ENCODE results near the gene TMBIM1. TPM values are rescaled to one million over a fixed set of nuclear protein-coding genes. Genes with fewer than 3 reads are reported as not detected.
A peak's percentile ranks its signal among the peaks of the same experiment; 100 is the strongest.

The TMBIM1 gene
- total RNA-seq, 2 donors from 2014 or later: 273 to 375 TPM

DNA sequence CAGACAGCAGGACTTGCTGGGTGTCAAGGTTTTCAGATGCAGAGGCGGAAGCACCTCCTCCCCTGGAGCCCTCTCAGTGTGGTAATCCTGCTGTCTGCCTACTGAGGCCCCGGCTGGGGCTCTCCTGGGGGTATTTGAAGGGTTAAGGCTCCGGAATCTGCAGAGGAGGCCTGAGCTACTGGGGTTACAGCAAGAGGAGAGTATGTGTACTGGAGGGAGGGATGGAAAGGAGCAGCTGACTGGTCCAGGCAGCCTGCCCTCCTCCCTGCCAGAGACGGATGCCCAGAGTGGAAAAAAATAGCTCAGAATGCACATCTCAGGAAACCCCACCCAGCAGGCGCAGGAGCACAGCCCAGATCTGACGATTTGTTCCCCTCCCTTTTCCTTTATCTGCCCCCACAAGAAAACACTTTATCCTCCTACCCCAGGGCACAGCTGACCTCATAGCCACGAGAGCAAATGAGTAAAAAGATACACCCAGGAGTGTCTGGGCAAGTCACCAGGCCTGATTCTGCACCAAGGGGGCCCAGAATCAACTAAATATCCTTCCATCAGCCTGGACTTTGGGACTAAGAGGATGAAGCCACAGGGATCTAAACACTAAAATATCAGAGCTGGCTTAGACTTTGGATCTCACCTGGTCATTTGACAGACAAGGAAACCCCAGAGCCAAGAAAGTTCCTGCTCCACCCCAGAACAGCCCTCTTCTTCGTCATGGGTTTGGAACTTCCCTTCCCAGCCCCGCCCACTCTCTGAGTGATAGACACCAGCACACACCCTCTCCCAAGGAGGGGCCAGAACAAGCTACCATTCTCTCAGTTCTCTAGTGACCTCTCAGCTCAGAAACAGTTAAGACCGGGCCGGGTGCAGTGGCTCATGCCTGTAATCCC lies 5.5 kb downstream of the TMBIM1 start:
- H3K4me3 ChIP-seq: peak overlapping the region; percentile 32
- TF ChIP-seq, protein P1, sequence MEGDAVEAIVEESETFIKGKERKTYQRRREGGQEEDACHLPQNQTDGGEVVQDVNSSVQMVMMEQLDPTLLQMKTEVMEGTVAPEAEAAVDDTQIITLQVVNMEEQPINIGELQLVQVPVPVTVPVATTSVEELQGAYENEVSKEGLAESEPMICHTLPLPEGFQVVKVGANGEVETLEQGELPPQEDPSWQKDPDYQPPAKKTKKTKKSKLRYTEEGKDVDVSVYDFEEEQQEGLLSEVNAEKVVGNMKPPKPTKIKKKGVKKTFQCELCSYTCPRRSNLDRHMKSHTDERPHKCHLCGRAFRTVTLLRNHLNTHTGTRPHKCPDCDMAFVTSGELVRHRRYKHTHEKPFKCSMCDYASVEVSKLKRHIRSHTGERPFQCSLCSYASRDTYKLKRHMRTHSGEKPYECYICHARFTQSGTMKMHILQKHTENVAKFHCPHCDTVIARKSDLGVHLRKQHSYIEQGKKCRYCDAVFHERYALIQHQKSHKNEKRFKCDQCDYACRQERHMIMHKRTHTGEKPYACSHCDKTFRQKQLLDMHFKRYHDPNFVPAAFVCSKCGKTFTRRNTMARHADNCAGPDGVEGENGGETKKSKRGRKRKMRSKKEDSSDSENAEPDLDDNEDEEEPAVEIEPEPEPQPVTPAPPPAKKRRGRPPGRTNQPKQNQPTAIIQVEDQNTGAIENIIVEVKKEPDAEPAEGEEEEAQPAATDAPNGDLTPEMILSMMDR (IDR thresholded peaks at IDR 0.05): no peak

DNA sequence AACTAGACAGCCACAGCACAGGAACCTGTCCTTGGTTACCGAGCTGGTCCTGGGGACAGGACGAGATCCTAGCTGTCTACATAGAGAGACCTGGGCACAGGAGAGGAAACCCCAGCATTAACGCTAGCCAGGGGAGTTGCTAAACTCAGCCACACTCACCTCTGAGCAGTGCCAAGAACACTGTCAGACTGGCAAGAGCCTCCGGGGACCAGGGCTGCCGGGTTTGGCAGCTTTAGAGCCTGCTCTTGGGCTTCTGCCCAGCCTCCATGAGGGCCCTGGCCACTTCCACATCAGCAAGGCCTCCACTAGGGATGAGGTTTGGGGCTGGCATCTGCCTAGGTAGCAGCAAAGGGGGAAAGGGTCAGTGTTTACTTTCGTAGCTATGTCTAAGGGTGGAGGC lies 6.7 kb downstream of the TMBIM1 start:
- no peaks in the 10 kb centered on the region for H3K27me3 ChIP-seq
- TF ChIP-seq, protein P1 (IDR thresholded peaks at IDR 0.05): no peak
- no peaks in the 10 kb centered on the region for H3K9me3 ChIP-seq
- peak overlapping the region; percentile 32 for H3K4me3 ChIP-seq
- H3K4me1 ChIP-seq: peaks cover 43% of the 10 kb centered on the region
- intact Hi-C loops (cut with DNase I): no loop called here
- peak overlapping the region; percentile 98 for H3K27ac ChIP-seq
- peaks cover 11% of the 10 kb centered on the region for H3K36me3 ChIP-seq
- peak overlapping the region; percentile 81 to 92 for H3K9ac ChIP-seq (ENCODE audit: low read depth in 2 of 2, low read length in 2 of 2)
- DNase-seq: no peak

More for the DNA sequence above, 5.5 kb downstream of the TMBIM1 start:
- DNase-seq: peak; percentile 97
- Histone ChIP-seq H3K27ac (peak overlapping the region; percentile 98), H3K4me1 (peaks cover 43% of the 10 kb centered on the region), H3K27me3 (no peaks in the 10 kb centered on the region), H3K36me3 (peaks cover 3% of the 10 kb centered on the region), H3K9me3 (no peaks in the 10 kb centered on the region), H3K9ac (ENCODE audit: low read depth in 2 of 2, low read length in 2 of 2) (peak overlapping the region; percentile 81 to 92)
- intact Hi-C loops (cut with DNase I): no loop called here

DNA sequence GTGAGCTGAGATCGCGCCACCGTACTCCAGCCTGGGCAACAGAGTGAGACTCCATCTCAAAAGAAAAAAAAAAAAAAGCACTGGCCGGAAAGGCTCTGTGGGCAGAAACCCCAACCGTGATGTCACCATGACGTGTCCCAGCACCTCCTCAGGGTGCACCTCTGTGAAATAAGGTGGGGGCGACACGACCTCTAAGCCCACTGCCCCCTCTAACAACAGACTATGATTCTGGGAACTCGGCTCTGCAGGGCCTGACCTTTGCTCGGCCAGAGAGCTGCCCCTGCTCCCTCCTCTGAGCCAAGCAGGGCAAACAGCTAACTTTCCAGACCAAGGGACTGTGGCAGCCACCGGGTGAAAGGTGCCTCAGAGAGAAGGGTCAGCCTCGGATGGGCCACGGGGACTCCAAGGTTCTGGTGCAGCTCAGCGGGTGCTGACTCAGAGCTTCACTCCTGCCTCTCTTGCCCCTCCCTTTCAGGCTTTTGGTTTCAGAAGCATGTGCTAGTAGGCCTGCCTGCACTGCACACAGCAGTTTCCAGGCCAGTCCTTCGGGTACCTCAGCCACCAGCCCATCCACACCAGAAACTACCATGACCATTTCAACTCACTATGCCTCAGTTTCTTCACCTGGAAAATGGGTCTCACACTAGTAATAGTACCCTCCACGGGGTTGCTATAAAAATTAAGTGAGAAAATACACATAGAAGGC lies 8.0 kb downstream of the TMBIM1 start:
- no peaks in the 10 kb centered on the region for H3K27me3 ChIP-seq
- peaks cover 34% of the 10 kb centered on the region for H3K4me1 ChIP-seq
- TF ChIP-seq, protein P1 (IDR thresholded peaks at IDR 0.05): no peak
- H3K36me3 ChIP-seq: peaks cover 21% of the 10 kb centered on the region
- no peak for DNase-seq
- H3K9me3 ChIP-seq: no peaks in the 10 kb centered on the region
- H3K4me3 ChIP-seq: no peak overlapping the region
- H3K9ac ChIP-seq (ENCODE audit: low read depth in 2 of 2, low read length in 2 of 2): peak overlapping the region; percentile 30 to 53
- H3K27ac ChIP-seq: peak overlapping the region; percentile 24
- intact Hi-C loops (cut with DNase I): no loop called here

DNA sequence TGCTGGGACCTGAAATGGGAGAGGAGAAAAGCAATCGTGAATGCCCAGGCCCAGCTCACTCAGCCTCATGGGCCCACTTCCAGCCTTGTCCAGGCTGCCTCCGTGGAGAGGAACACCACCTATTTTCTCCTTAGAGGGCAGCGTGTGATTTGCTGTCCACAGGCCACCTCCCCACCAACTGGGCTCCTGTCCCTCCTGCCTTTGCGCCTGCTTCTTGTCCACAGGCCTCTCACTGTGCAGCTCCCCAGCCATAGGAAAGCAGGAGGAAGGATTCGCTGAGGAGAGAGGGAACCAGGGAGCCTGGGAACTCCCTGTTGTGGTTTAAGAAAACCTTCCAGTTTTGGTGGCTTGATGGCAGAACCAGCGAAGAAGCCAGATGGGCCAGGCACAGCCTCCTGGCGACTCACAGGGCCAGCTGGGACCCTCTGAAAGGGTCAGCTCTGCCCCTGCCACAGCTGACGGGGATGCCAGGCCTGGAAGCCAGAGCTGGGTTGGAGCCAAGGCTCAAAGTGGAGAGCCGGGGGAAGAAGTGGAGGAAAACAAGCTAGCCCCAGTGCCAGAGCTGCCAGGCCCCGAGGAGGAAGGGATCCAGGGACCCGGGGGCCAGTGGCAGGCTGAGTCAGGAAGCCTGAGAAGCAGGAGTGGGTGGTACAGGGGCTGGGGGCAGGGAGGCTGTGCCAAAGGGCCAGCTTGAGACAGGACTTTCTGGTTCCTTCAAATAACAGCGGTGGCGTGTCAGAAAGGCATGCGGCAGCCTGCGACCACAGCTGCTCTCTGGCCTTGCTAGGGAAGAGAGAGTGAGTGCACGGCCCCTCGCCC lies 9.9 kb downstream of the TMBIM1 start:
- Histone ChIP-seq H3K4me1 (peaks cover 25% of the 10 kb centered on the region), H3K27me3 (no peaks in the 10 kb centered on the region), H3K4me3 (no peak overlapping the region), H3K36me3 (peaks cover 33% of the 10 kb centered on the region), H3K27ac (peak overlapping the region; percentile 18), H3K9me3 (no peaks in the 10 kb centered on the region), H3K9ac (ENCODE audit: low read depth in 2 of 2, low read length in 2 of 2) (peak overlapping the region; percentile 38 to 58)
- TF ChIP-seq, protein P1 (IDR thresholded peaks at IDR 0.05): no peak
- DNase-seq: no peak
- intact Hi-C loops (cut with DNase I): no loop called here

DNA sequence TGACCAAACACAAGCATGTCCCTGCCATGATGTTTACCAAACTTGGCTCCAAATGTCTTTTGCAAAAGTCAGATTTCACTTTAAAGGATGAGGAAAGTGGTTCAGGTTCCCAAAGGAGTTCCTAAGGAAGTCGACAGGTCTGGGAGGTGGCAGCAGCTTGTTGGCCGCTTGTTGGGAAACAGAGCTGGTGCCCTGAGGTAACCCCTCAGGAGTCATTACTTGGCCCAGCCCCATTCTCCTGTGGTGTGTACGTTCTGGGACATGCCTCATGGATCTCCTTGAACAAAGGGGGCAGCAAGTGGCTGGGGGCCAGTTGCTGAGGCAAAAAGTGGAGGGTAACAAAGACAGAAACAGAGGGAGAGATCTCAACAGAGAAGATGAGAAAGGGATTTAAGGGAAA lies 10.9 kb downstream of the TMBIM1 start:
- TF ChIP-seq, protein P1 (IDR thresholded peaks at IDR 0.05): no peak
- Histone ChIP-seq H3K27me3 (no peaks in the 10 kb centered on the region), H3K9ac (ENCODE audit: low read depth in 2 of 2, low read length in 2 of 2) (no peak overlapping the region), H3K36me3 (peaks cover 41% of the 10 kb centered on the region), H3K9me3 (no peaks in the 10 kb centered on the region), H3K4me1 (peaks cover 25% of the 10 kb centered on the region), H3K4me3 (no peak overlapping the region), H3K27ac (peak overlapping the region; percentile 18)
- intact Hi-C loops (cut with DNase I): no loop called here
- DNase-seq: no peak
